Calu3 (cell line): Measurements from ENCODE around the gene NELFB. TPM values are rescaled to one million over a fixed set of nuclear protein-coding genes. Genes with fewer than 3 reads are reported as not detected.
A peak's percentile ranks its signal among the peaks of the same experiment; 100 is the strongest.

Experiments
- BruUV-seq: library from RNA; stranded (reverse); fragments of 400-500 nt; replicated peaks from 2 replicates; lab custom pipeline; 2021; lab: Mats Ljungman, UMichigan
- CTCF ChIA-PET: fragments of 300-600 bp; sonication (Branson Sonifier 250); formaldehyde crosslinking; loops from one replicate; lab custom pipeline; 2022; ENCODE audit warnings: antibody characterized with exemption; lab: Charles Lee
- DNase-seq: peaks from one replicate; pipeline ENCODE4 v3.0.0; 2022
- H3K27ac Mint-ChIP-seq: one replicate; pipeline ENCODE4 v1.8.0; 2022; ENCODE audit warnings: mixed read lengths; ENCODE audit not compliant: unreplicated experiment
- H3K27me3 Mint-ChIP-seq: one replicate; pipeline ENCODE4 v1.8.0; 2022; ENCODE audit warnings: mixed read lengths; ENCODE audit not compliant: unreplicated experiment
- H3K36me3 Mint-ChIP-seq: one replicate; pipeline ENCODE4 v1.8.0; 2022; ENCODE audit warnings: mild to moderate bottlenecking, moderate library complexity, mixed read lengths; ENCODE audit not compliant: insufficient read depth, unreplicated experiment
- H3K4me1 Mint-ChIP-seq: one replicate; pipeline ENCODE4 v1.8.0; 2022; ENCODE audit warnings: mild to moderate bottlenecking, low read depth, mixed read lengths; ENCODE audit not compliant: unreplicated experiment
- H3K4me3 Mint-ChIP-seq: one replicate; pipeline ENCODE4 v1.8.0; 2022; ENCODE audit warnings: mild to moderate bottlenecking, low read depth, moderate library complexity, mixed read lengths; ENCODE audit not compliant: unreplicated experiment
- H3K9me3 Mint-ChIP-seq: one replicate; pipeline ENCODE4 v1.8.0; 2022; ENCODE audit warnings: low read depth, mixed read lengths; ENCODE audit not compliant: unreplicated experiment
- intact Hi-C: fragments of 100-400 bp; cut with micrococcal nuclease; formaldehyde crosslinking; loops from one replicate; pipeline ENCODE4 v1.10.0; 2022; ENCODE audit not compliant: unreplicated experiment
- total RNA-seq: library from RNA; stranded (reverse); gene quantifications from 2 replicates; pipeline ENCODE4 v1.2.3, GENCODE V29; 2022
- TF ChIP-seq, protein P1 (sequence below): fragments of 200-600 bp; IDR thresholded peaks from one replicate; pipeline ENCODE4 v1.8.0; 2022; ENCODE audit warnings: antibody characterized with exemption; ENCODE audit not compliant: unreplicated experiment

NELFB gene
- total RNA-seq, 1 experiment from 2014 or later: 43.5 TPM

DNA sequence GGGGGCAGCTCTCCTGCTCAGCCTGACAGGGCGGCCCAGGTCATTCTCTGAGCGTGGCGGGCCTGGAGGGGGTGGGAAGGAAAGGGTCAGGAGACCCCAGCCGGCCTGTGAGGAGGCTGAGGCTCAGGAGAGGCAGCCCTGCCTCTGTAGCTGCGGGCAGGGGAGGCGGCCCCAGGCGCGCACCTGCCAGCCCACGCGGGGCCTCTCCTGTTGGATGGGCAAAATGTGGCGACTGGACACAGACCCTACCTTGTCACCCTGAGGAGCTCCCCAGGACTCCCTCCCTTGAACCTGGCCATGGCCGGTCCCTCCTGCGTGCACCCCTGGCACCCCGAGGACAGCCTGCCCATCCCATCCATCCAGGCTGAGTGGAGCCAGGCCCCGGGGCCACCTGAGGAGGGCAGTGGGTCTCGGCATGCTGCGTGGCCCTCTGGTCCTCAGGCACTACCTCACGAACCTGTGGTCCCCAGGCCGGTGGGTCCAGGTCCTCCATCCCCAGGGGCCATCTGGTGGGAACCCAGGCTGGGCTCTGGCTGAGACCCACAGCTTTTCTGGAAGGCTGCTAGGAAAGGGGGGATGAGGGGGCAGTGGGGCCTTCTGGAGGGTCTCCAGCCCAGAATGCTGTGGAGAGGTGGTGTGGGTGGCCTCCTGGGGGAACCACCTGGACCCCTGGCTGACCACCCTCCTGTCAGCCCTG, 62.0 kb downstream of the NELFB start:
- CTCF ChIA-PET: no interaction called here

DNA sequence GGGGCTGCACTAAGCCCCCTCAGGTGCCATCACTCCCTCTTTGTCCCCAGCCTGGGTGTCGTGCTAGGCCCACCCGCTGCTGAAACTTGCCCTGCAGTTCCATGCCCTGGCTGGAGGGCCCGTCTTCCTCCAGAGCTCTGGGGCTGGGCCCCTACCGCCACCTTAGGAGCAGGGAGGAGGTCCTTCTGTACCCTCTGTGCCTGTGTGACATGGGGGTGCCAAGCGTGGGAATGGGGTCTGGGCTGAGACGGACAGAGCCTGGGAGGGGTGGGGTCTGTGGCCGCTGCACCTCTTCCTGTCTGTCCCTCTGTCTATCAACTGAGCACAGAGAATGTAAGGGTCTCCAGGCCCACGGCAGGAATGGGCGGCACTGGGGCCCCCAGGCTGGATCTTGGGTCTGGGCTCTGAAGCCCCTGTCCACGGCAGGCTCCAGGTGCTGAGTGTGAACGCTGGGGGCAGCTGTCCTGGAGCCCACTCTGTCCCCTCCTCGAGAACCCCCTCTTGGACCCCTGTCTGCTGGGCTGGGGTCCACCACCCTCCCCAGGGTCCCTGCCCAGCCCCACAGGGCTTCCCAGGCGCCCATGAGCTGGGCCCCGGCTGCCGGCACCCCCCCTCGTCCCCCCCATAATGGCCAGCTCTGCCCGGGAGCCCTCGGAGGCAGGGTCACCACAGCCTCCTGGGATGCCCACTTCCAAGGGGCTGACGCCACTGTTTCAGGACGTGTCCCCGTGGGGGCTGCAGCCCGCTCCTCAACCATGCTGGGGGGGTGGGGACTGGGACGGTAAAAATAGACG, 62.8 kb downstream of the NELFB start:
- TF ChIP-seq, protein P1, sequence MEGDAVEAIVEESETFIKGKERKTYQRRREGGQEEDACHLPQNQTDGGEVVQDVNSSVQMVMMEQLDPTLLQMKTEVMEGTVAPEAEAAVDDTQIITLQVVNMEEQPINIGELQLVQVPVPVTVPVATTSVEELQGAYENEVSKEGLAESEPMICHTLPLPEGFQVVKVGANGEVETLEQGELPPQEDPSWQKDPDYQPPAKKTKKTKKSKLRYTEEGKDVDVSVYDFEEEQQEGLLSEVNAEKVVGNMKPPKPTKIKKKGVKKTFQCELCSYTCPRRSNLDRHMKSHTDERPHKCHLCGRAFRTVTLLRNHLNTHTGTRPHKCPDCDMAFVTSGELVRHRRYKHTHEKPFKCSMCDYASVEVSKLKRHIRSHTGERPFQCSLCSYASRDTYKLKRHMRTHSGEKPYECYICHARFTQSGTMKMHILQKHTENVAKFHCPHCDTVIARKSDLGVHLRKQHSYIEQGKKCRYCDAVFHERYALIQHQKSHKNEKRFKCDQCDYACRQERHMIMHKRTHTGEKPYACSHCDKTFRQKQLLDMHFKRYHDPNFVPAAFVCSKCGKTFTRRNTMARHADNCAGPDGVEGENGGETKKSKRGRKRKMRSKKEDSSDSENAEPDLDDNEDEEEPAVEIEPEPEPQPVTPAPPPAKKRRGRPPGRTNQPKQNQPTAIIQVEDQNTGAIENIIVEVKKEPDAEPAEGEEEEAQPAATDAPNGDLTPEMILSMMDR: no peak
- no peak overlapping the region for H3K4me3 Mint-ChIP-seq
- no peak overlapping the region for H3K27ac Mint-ChIP-seq
- intact Hi-C loops: no loop called here
- no TSS peak for BruUV-seq
- no peak for DNase-seq
- CTCF ChIA-PET: no interaction called here
- H3K4me1 Mint-ChIP-seq: no peaks in the 10 kb centered on the region
- no peaks in the 10 kb centered on the region for H3K27me3 Mint-ChIP-seq
- peaks cover 4% of the 10 kb centered on the region for H3K36me3 Mint-ChIP-seq
- no peaks in the 10 kb centered on the region for H3K9me3 Mint-ChIP-seq

More for the DNA sequence above, 62.0 kb downstream of the NELFB start:
- no peaks in the 10 kb centered on the region for H3K27me3 Mint-ChIP-seq
- no peaks in the 10 kb centered on the region for H3K9me3 Mint-ChIP-seq
- H3K4me1 Mint-ChIP-seq: no peaks in the 10 kb centered on the region
- peaks cover 4% of the 10 kb centered on the region for H3K36me3 Mint-ChIP-seq
- TF ChIP-seq, protein P1: no peak
- no TSS peak for BruUV-seq
- no peak overlapping the region for H3K27ac Mint-ChIP-seq
- intact Hi-C loops: no loop called here
- DNase-seq: no peak
- peak overlapping the region; percentile 50 for H3K4me3 Mint-ChIP-seq

DNA sequence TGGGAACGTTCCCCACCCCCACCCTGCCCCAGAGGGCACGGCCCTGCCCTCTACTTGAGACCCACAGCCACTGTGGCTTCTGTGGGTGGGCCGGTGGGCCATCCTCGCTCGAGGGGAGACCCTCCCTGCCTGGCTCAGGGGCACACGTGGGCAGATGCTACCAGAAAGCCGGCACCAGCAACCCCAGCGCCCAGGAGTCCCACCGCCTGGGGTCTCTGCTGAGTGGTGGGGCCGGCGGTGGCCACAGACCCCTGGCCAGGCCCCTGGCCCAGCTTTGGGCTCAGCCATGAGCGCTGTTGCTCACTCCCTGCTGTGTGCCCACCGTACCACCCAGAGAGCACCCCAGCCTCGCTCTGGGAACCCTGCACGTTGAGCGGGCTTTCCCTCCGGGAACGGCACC, 63.5 kb downstream of the NELFB start:
- H3K36me3 Mint-ChIP-seq: peaks cover 4% of the 10 kb centered on the region
- H3K4me3 Mint-ChIP-seq: no peak overlapping the region
- CTCF ChIA-PET: no interaction called here
- no TSS peak for BruUV-seq
- H3K4me1 Mint-ChIP-seq: no peaks in the 10 kb centered on the region
- no peaks in the 10 kb centered on the region for H3K27me3 Mint-ChIP-seq
- no peaks in the 10 kb centered on the region for H3K9me3 Mint-ChIP-seq
- TF ChIP-seq, protein P1: no peak
- no peak for DNase-seq
- no peak overlapping the region for H3K27ac Mint-ChIP-seq
- intact Hi-C loops: no loop called here

DNA sequence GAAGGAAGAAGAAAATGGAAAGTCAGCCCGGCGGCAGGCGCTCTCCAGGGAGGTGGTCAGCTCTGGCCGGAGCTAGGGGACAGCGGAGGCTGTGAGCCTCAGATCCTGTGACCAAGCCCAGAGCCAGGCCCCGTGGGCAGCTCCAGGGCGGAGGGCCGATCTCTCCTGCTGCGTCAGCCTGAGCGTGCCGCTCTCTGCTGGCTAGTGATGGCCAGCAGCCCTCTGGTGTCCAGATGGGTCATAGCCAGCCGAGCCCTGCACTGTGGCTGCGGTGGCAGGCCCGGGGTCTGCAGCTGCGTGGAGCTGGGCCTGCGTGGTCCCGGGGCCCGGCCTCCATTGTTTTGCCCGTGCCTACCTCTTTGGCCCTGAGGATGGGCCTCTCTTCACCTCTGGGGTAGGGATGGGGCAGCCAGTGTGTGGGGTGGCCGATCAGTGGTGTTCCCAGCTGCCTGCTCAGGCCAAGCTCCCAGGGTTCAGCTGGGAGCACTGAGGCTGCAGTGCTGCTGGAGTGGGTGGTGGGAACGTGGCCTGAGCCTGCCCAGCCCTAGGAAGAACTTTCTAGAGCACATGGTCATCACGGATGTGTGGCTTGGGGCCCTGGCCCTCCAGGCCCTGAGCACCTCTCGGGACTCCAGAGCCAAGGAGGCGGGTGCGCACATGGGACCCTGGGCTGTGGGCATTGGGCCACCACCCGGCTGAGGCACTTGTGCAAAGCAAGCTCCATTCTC, 64.0 kb downstream of the NELFB start:
- CTCF ChIA-PET: interaction anchor here (0.7 kb wide), 1 partner anchor 300 kb away, joined by 3 read pairs; no protein-coding TSS in a partner anchor

More for the DNA sequence above, 64.0 kb downstream of the NELFB start:
- Mint-ChIP-seq H3K4me1 (no peaks in the 10 kb centered on the region), H3K36me3 (peaks cover 4% of the 10 kb centered on the region), H3K4me3 (no peak overlapping the region), H3K27ac (no peak overlapping the region), H3K27me3 (no peaks in the 10 kb centered on the region), H3K9me3 (no peaks in the 10 kb centered on the region)
- intact Hi-C loops: no loop called here
- no TSS peak for BruUV-seq
- no peak for DNase-seq
- TF ChIP-seq, protein P1: no peak
